Activated CD8-positive, alpha-beta memory T cell treated with anti-CD3 and anti-CD28 coated beads for 24 hours (primary cell): ENCODE measurements around the gene ACTR10.

Experiments
- DNase-seq: peaks from one replicate; pipeline ENCODE4 v3.0.0-alpha.2; 2020

ACTR10 gene

GRCh38 chr14:58199726-58200479 lies at the start of gene ACTR10:
TSS of gene ACTR10 (plus strand) at chr14:58200149. CDS start at chr14:58200218, 69 bp downstream.
- DNase-seq, result peak; percentile 97

- no peak for DNase-seq
These were observed 49.6 kb upstream of the ACTR10 start for GRCh38 chr14:58150243-58150805.

- no peak for DNase-seq
These were observed 48.6 kb upstream of the ACTR10 start for GRCh38 chr14:58151133-58152013.

- peak; percentile 77 for DNase-seq
These were observed 47.7 kb upstream of the ACTR10 start, which contains the start of gene ARMH4 for GRCh38 chr14:58152014-58152857. TSS of gene ARMH4 (minus strand) at chr14:58152213. CDS start at chr14:58139358, 12,855 bp downstream.

- no peak for DNase-seq
These were observed 39.4 kb upstream of the ACTR10 start for GRCh38 chr14:58160561-58160960.

GRCh38 chr14:58166005-58166983 lies 33.7 kb upstream of the ACTR10 start:
- peak; percentile 88 for DNase-seq

GRCh38 chr14:58167057-58167456 lies 32.9 kb upstream of the ACTR10 start:
- DNase-seq, result no peak

- no peak for DNase-seq
These were observed 32.1 kb upstream of the ACTR10 start for GRCh38 chr14:58167891-58168290.

- DNase-seq, result no peak
These were observed 28.9 kb upstream of the ACTR10 start for GRCh38 chr14:58171090-58171489.

- no peak for DNase-seq
These were observed 22.8 kb upstream of the ACTR10 start for GRCh38 chr14:58177125-58177524.

GRCh38 chr14:58189176-58189575 lies 10.8 kb upstream of the ACTR10 start:
- DNase-seq, result no peak

- DNase-seq, result no peak
These were observed 8.0 kb upstream of the ACTR10 start for GRCh38 chr14:58191763-58192601.

GRCh38 chr14:58193542-58193941 lies 6.4 kb upstream of the ACTR10 start:
- no peak for DNase-seq

GRCh38 chr14:58196198-58196597 lies 3.8 kb upstream of the ACTR10 start:
- DNase-seq, result no peak

GRCh38 chr14:58198086-58198485 lies 1.9 kb upstream of the ACTR10 start:
- no peak for DNase-seq

GRCh38 chr14:58200480-58200841 lies 512 bp downstream of the ACTR10 start:
- DNase-seq, result no peak

- no peak for DNase-seq
These were observed 897 bp downstream of the ACTR10 start for GRCh38 chr14:58200846-58201245.

GRCh38 chr14:58213176-58213575 lies 13.2 kb downstream of the ACTR10 start:
- DNase-seq, result no peak

GRCh38 chr14:58215191-58215914 lies 15.4 kb downstream of the ACTR10 start:
- DNase-seq, result no peak

GRCh38 chr14:58216544-58216943 lies 16.6 kb downstream of the ACTR10 start:
- DNase-seq, result no peak
